HG03354 (cell line): ENCODE data around the gene BRINP1.

ENCODE experiments used
- ATAC-seq: cut with Tn5 transposase; IDR thresholded peaks from one replicate; pipeline ENCODE4 v1.9.1; 2021; ENCODE audit warnings: mild to moderate bottlenecking; ENCODE audit not compliant: unreplicated experiment, poor library complexity, severe bottlenecking

The BRINP1 gene

GRCh38 chr9:119157196-119157595 lies 212.0 kb downstream of the BRINP1 start:
- ATAC-seq: no peak

- no peak for ATAC-seq
Observed at GRCh38 chr9:119156354-119156753, 212.9 kb downstream of the BRINP1 start.

GRCh38 chr9:119154527-119154926 lies 214.7 kb downstream of the BRINP1 start:
- no peak for ATAC-seq

- no peak for ATAC-seq
Observed at GRCh38 chr9:119153402-119153801, 215.8 kb downstream of the BRINP1 start.

GRCh38 chr9:119148855-119149254 lies 220.4 kb downstream of the BRINP1 start:
- no peak for ATAC-seq

GRCh38 chr9:119137479-119137878 lies 231.8 kb downstream of the BRINP1 start:
- no peak for ATAC-seq

- no peak for ATAC-seq
Observed at GRCh38 chr9:119126040-119126439, 243.2 kb downstream of the BRINP1 start.

- no peak for ATAC-seq
Observed at GRCh38 chr9:119121899-119122298, 247.3 kb downstream of the BRINP1 start.

- ATAC-seq: no peak
Observed at GRCh38 chr9:119117409-119117808, 251.8 kb downstream of the BRINP1 start.
